Stimulated activated CD4-positive, alpha-beta T cell treated with anti-CD3 and anti-CD28 coated beads, TNF-alpha, amount 100 ng/mL, for 48 hours (primary cell): ENCODE measurements around the gene CYP4F8.
A peak's percentile ranks its signal among the peaks of the same experiment; 100 is the strongest.
"Not testable (repeated sequence)": the region's sequence is repeated elsewhere in the genome, so short reads cannot be mapped to it uniquely, and the experiment has no call there.

Experiments used
- DNase-seq, 3 donors: peaks; one replicate each; pipeline ENCODE4 v3.0.0-alpha.2; 2020; ENCODE audit warnings: low read depth in 3 of 3

CYP4F8 gene

GRCh38 chr19:15614507-15615379, at the start of gene CYP4F8:
TSS of gene CYP4F8 (plus strand) at chr19:15615218. CDS start at chr19:15615617, 399 bp downstream.
- no peak for DNase-seq

- no peak for DNase-seq
These were observed 44.6 kb upstream of the CYP4F8 start for GRCh38 chr19:15570420-15570819.

- no peak for DNase-seq
These were observed 39.6 kb upstream of the CYP4F8 start for GRCh38 chr19:15575406-15575805.

- DNase-seq = no peak
These were observed 38.4 kb upstream of the CYP4F8 start for GRCh38 chr19:15576526-15577156.

- no peak for DNase-seq
These were observed 37.7 kb upstream of the CYP4F8 start for GRCh38 chr19:15577184-15577771.

- no peak for DNase-seq
These were observed 31.7 kb upstream of the CYP4F8 start for GRCh38 chr19:15583346-15583745.

GRCh38 chr19:15584095-15584494, 30.9 kb upstream of the CYP4F8 start:
- no peak for DNase-seq

GRCh38 chr19:15584541-15585115, 30.4 kb upstream of the CYP4F8 start:
- DNase-seq = peak; percentile 64 to 83 (median 82)

GRCh38 chr19:15587663-15588062, 27.4 kb upstream of the CYP4F8 start:
- DNase-seq = no peak

GRCh38 chr19:15588265-15588664, 26.8 kb upstream of the CYP4F8 start:
- DNase-seq = no peak

GRCh38 chr19:15589760-15590451, 25.1 kb upstream of the CYP4F8 start:
- DNase-seq = no peak

GRCh38 chr19:15591796-15592195, 23.2 kb upstream of the CYP4F8 start:
- no peak for DNase-seq

GRCh38 chr19:15592506-15592905, 22.5 kb upstream of the CYP4F8 start:
- not testable (repeated sequence) for DNase-seq

GRCh38 chr19:15593766-15594165, 21.3 kb upstream of the CYP4F8 start:
- not testable (repeated sequence) for DNase-seq

GRCh38 chr19:15595069-15595468, 19.9 kb upstream of the CYP4F8 start:
- DNase-seq = no peak

GRCh38 chr19:15607978-15608925, 6.8 kb upstream of the CYP4F8 start:
- not testable (repeated sequence) for DNase-seq

- no peak for DNase-seq
These were observed 5.8 kb upstream of the CYP4F8 start for GRCh38 chr19:15609261-15609660.

GRCh38 chr19:15612342-15612741, 2.7 kb upstream of the CYP4F8 start:
- no peak for DNase-seq

- no peak for DNase-seq
These were observed 1.7 kb upstream of the CYP4F8 start for GRCh38 chr19:15613338-15613737.

- no peak for DNase-seq
These were observed 508 bp downstream of the CYP4F8 start for GRCh38 chr19:15615526-15615925.

- no peak for DNase-seq
These were observed 1.2 kb downstream of the CYP4F8 start for GRCh38 chr19:15616183-15616582.
